Esophagus muscularis mucosa (tissue), 4 donors: ENCODE data around the gene GNAS-AS1. TPM values are rescaled to one million over a fixed set of nuclear protein-coding genes. Genes with fewer than 3 reads are reported as not detected.

Experiments used
- DNase-seq: peaks from one replicate; pipeline ENCODE4 v3.0.0-alpha.2; 2017; ENCODE audit errors: extremely low spot score
- H3K27ac ChIP-seq, 4 donors: fragments of 200-600 bp; sonication (generic); replicated peaks in 1 of 4; 1 replicate in 3 of 4; 2 replicates in 1 of 4; pipeline ENCODE4 v1.5.1; 2016 to 2019; ENCODE audit warnings: mild to moderate bottlenecking in 1 of 4
- H3K27me3 ChIP-seq, 4 donors: fragments of 200-600 bp; sonication (generic); one replicate each; pipeline versions ENCODE4 v1.5.1 to v1.6.0; 2016 to 2019
- H3K36me3 ChIP-seq, 4 donors: fragments of 200-600 bp; sonication (generic); one replicate each; pipeline ENCODE4 v1.5.1; 2016 to 2019
- H3K4me1 ChIP-seq, 4 donors: fragments of 200-600 bp; sonication (generic); one replicate each; pipeline ENCODE4 v1.5.1; 2016 to 2019
- H3K4me3 ChIP-seq, 4 donors: fragments of 200-600 bp; sonication (generic); 1 replicate in 2 of 4; 2 replicates in 2 of 4; pipeline ENCODE4 v1.5.1; 2016 to 2019; ENCODE audit warnings: mild to moderate bottlenecking in 4 of 4, moderate library complexity in 1 of 4
- H3K9me3 ChIP-seq, 4 donors: fragments of 200-600 bp; sonication (generic); 1 replicate in 3 of 4; 2 replicates in 1 of 4; pipeline ENCODE4 v1.5.1; 2016 to 2019
- EP300 ChIP-seq: sonication (generic); formaldehyde crosslinking; IDR thresholded peaks from one replicate; pipeline ENCODE4 v1.6.1; 2017; ENCODE audit warnings: antibody characterized with exemption
- POLR2A ChIP-seq: fragments of 450-650 bp; IDR thresholded peaks from one replicate; pipeline ENCODE4 v1.6.1; 2017; ENCODE audit warnings: antibody characterized with exemption, moderate library complexity, mild to moderate bottlenecking, low read depth
- POLR2AphosphoS5 ChIP-seq, 2 donors: sonication (generic); formaldehyde crosslinking; IDR thresholded peaks; one replicate each; pipeline ENCODE4 v1.6.1; 2017; ENCODE audit warnings: antibody characterized with exemption in 2 of 2
- WGBS: methylation state at CpG from one replicate; pipeline ENCODE4 v1.1.5; 2018; 5-methylcytosine and 5-hydroxymethylcytosine counted together
- intact Hi-C: fragments of 100-400 bp; cut with DNase I; formaldehyde crosslinking; loops from one replicate; pipeline ENCODE4 v1.15.1; 2023
- total RNA-seq, 4 donors: library from RNA; depleted of rRNA; stranded (reverse); fragments of >200 nt; gene quantifications; one replicate each; pipeline versions ENCODE4 v1.1.0 to v1.2.1, GENCODE V29; 2016
- TF ChIP-seq, protein P1 (sequence below), 3 experiments: fragments of 200-600 bp in 2 of 3; fragments of 450-650 bp in 1 of 3; sonication (generic) in 2 of 3; IDR thresholded peaks; one replicate each; pipeline ENCODE4 v1.5.1; 2017 to 2019; ENCODE audit warnings: antibody characterized with exemption in 3 of 3, mild to moderate bottlenecking in 2 of 3, moderate library complexity in 1 of 3

The GNAS-AS1 gene
- total RNA-seq, 4 donors from 2014 or later: 0.13 to 0.42 (median 0.23) TPM; not detected in 1

DNA sequence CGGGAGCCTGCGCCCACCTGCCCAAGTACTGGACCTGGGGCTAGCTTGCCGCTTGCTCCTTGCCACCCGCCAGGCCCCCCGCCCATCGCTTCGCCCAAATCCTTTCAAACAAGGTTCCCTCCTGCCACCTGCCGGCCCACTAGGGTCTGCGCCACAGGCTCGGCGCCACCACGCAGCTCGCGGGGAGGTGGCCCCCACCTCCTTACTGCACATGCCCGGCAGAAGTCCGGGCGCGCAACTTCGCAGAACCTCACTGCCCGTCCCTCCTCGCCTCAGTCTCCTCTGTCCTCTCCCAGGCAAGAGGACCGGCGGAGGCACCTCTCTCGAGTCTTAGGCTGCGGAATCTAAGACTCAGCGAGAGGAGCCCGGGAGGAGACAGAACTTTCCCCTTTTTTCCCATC is 11.2 kb downstream of the GNAS-AS1 start:
- Histone ChIP-seq H3K27ac (no peak overlapping the region), H3K4me1 (peaks cover 0 to 27% (median 20%) of the 10 kb centered on the region in 4 donors), H3K27me3 (peaks cover 0 to 66% (median 14%) of the 10 kb centered on the region in 4 donors), H3K4me3 (peak overlapping the region; percentile 20 to 36 (median 29)), H3K36me3 (no peaks in the 10 kb centered on the region), H3K9me3 (no peaks in the 10 kb centered on the region)
- DNase-seq: no peak
- no peak for TF ChIP-seq EP300
- TF ChIP-seq POLR2A: no peak
- TF ChIP-seq, protein P1, sequence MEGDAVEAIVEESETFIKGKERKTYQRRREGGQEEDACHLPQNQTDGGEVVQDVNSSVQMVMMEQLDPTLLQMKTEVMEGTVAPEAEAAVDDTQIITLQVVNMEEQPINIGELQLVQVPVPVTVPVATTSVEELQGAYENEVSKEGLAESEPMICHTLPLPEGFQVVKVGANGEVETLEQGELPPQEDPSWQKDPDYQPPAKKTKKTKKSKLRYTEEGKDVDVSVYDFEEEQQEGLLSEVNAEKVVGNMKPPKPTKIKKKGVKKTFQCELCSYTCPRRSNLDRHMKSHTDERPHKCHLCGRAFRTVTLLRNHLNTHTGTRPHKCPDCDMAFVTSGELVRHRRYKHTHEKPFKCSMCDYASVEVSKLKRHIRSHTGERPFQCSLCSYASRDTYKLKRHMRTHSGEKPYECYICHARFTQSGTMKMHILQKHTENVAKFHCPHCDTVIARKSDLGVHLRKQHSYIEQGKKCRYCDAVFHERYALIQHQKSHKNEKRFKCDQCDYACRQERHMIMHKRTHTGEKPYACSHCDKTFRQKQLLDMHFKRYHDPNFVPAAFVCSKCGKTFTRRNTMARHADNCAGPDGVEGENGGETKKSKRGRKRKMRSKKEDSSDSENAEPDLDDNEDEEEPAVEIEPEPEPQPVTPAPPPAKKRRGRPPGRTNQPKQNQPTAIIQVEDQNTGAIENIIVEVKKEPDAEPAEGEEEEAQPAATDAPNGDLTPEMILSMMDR (IDR thresholded peaks at IDR 0.05): peak; percentile 38 to 52 (median 47)
- no peak for TF ChIP-seq POLR2AphosphoS5 (IDR thresholded peaks at IDR 0.05)
- WGBS: 52% methylated on average over 26 of the region's 27 CpGs
- intact Hi-C loops: loop anchor here (10.0 kb wide), 1 partner anchor 355 kb away; no protein-coding TSS in a partner anchor

DNA sequence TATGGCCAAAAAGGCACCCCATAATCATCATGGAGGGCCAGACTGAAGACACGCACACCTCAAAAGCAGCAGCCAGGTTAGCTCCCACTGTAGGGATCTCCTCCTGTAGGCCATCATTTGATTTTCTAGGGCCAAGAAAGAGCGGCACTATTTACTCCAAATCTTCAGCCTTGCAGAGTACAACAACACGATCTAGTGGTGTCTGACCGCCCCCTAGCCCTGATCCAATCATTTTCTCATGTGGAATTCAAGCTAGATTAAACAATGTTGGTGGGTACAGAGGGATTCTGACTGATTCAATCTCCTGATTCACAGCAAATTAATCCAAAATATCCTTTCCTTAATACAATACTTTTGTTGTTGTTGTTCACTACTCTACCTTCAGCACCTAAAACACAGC is 12.5 kb downstream of the GNAS-AS1 start:
- no peak overlapping the region for H3K27ac ChIP-seq
- no peak for TF ChIP-seq POLR2AphosphoS5 (IDR thresholded peaks at IDR 0.05)
- TF ChIP-seq POLR2A: no peak
- H3K4me1 ChIP-seq: peaks cover 0 to 27% (median 20%) of the 10 kb centered on the region in 4 donors
- 80% methylated on average over 4 of the region's 4 CpGs for WGBS
- H3K36me3 ChIP-seq: no peaks in the 10 kb centered on the region
- no peak overlapping the region for H3K4me3 ChIP-seq
- intact Hi-C loops: loop anchor here (10.0 kb wide), 1 partner anchor 353 kb away; no protein-coding TSS in a partner anchor
- DNase-seq: no peak
- H3K27me3 ChIP-seq: peaks cover 0 to 57% (median 14%) of the 10 kb centered on the region in 4 donors
- H3K9me3 ChIP-seq: no peaks in the 10 kb centered on the region

DNA sequence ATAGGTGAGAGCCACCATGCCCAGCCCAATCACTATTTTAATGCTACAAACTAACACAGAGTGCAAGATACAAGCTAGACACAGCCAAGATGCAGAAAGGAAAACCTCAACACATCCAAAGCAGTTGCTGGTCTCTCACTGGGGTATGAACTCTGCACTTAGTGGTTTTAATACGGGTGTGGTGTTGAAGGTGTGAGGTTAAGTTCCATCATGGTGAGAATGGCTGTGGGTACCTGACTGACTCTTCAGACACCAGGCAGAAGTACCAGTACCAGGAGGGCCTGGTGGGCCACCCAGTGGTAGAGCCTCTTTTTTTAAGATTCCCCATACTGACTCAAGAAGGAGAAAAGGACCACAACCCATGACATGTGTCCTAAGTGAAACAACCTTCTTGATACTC is 13.0 kb downstream of the GNAS-AS1 start:
- Histone ChIP-seq H3K4me3 (no peak overlapping the region), H3K36me3 (no peaks in the 10 kb centered on the region), H3K4me1 (peaks cover 0 to 27% (median 20%) of the 10 kb centered on the region in 4 donors), H3K27ac (no peak overlapping the region), H3K27me3 (peaks cover 0 to 53% (median 14%) of the 10 kb centered on the region in 4 donors), H3K9me3 (no peaks in the 10 kb centered on the region)
- no peak for DNase-seq
- intact Hi-C loops: loop anchor here (10.0 kb wide), 1 partner anchor 353 kb away; no protein-coding TSS in a partner anchor
- TF ChIP-seq, protein P1 (IDR thresholded peaks at IDR 0.05): no peak
- no peak for TF ChIP-seq EP300
- no peak for TF ChIP-seq POLR2A
- TF ChIP-seq POLR2AphosphoS5 (IDR thresholded peaks at IDR 0.05): no peak
- WGBS: 83% methylated on average over 1 of the region's 1 CpG

DNA sequence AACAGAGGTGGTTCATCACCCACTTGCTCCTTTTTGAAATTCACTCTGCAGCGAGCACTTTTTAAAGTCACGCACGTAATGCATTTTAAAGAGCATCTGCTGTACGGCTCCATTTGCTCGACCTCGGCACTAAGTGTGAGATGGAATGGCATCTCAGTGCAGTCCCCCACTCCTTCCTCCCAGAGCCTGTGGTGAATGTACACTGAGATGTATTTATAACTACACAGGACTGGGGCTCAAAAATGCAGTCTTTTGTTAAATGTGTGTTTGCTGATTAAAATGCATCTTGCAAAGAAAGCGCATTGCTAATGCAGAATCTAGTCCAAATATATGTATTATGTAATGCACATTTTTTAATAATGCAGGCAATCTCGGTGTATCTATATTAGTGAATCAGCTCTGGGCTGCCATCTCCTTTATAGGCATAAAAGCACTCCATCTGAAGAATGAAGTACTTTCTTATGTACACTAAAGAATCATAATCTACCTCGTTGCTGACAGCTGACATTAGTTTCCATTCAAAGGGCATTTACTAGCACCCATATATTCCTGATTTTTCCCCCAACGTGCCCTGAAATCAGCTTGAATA is 14.0 kb downstream of the GNAS-AS1 start:
- TF ChIP-seq POLR2A (no peak), EP300 (no peak), POLR2AphosphoS5 (IDR thresholded peaks at IDR 0.05) (no peak)
- TF ChIP-seq, protein P1 (IDR thresholded peaks at IDR 0.05): no peak
- no peak for DNase-seq
- 84% methylated on average over 10 of the region's 10 CpGs for WGBS
- intact Hi-C loops: loop anchor here (10.0 kb wide), 1 partner anchor 352 kb away; no protein-coding TSS in a partner anchor
- Histone ChIP-seq H3K4me1 (peaks cover 0 to 27% (median 20%) of the 10 kb centered on the region in 4 donors), H3K27ac (no peak overlapping the region), H3K4me3 (no peak overlapping the region), H3K27me3 (peaks cover 0 to 43% (median 14%) of the 10 kb centered on the region in 4 donors), H3K36me3 (no peaks in the 10 kb centered on the region), H3K9me3 (no peaks in the 10 kb centered on the region)

DNA sequence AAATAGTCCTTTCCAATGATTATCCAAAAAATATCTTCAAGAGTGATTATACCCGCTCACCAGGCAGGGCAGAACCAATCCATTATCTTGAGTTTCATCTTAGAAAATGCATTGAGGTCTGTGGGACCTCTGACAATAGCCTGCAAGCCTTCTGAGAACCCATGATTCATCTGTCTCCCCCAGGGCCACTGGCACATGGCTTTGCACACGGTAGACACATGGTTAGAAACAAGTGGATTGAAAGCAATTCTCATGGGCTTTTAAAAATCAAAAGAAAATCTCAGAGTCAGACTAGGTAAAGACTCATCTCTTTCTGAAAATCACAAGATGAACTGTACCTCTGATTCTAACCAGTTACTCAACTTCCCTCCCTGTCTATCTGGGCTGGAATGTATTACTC is 15.5 kb downstream of the GNAS-AS1 start:
- H3K27me3 ChIP-seq: peaks cover 0 to 28% (median 5%) of the 10 kb centered on the region in 4 donors
- 88% methylated on average over 2 of the region's 2 CpGs for WGBS
- no peaks in the 10 kb centered on the region for H3K36me3 ChIP-seq
- no peak overlapping the region for H3K4me3 ChIP-seq
- H3K4me1 ChIP-seq: peaks cover 0 to 13% (median 11%) of the 10 kb centered on the region in 4 donors
- DNase-seq: no peak
- no peak overlapping the region for H3K27ac ChIP-seq
- TF ChIP-seq EP300 (no peak), POLR2AphosphoS5 (IDR thresholded peaks at IDR 0.05) (no peak), POLR2A (no peak)
- TF ChIP-seq, protein P1 (IDR thresholded peaks at IDR 0.05): no peak
- H3K9me3 ChIP-seq: no peaks in the 10 kb centered on the region
- intact Hi-C loops: loop anchor here (10.0 kb wide), 1 partner anchor 350 kb away; no protein-coding TSS in a partner anchor
